ENCODE results near the gene EME2. TPM values are rescaled to one million over a fixed set of nuclear protein-coding genes. Genes with fewer than 3 reads are reported as not detected.
"Not testable (repeated sequence)": the region's sequence is repeated elsewhere in the genome, so short reads cannot be mapped to it uniquely, and the experiment has no call there.

EME2 gene
- total RNA-seq, 3 donors from 2014 or later = 30.4 to 39.1 (median 35.7) TPM

DNA sequence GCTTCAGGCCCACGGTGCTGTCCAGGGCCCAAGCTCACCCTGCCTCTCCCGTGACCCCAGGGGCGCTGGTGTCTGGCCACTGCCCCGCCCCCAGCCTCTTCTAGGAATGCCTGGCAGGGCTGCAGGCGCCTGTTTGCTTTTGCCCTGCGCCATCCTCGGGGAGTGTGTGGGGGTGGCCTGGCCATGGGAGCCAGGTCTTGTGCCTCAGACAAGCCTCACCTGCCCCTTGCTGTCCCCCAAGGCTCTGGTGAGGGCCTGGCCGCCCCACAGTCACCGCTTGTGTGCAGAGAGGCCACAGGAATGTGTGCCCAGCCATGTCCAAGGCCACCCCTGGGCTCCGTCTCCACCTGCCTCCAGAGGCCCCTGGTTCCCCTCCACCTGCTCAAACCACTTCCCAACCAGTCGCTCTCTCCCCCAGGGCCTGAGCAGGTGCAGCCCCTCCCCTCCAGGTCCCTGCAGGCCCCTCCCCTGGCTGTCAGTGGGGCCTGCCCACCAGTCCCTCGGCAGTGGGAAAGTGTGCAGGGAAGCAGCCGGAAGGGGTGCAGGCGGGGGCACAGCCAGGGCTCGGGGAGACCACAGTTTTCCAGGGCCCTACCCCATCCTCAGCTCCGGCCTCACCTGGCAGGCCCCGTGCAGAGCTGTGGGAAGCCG lies 21.7 kb downstream of the EME2 start:
- H3K36me3 Mint-ChIP-seq (ENCODE audit: insufficient read depth) = no peaks in the 10 kb centered on the region

DNA sequence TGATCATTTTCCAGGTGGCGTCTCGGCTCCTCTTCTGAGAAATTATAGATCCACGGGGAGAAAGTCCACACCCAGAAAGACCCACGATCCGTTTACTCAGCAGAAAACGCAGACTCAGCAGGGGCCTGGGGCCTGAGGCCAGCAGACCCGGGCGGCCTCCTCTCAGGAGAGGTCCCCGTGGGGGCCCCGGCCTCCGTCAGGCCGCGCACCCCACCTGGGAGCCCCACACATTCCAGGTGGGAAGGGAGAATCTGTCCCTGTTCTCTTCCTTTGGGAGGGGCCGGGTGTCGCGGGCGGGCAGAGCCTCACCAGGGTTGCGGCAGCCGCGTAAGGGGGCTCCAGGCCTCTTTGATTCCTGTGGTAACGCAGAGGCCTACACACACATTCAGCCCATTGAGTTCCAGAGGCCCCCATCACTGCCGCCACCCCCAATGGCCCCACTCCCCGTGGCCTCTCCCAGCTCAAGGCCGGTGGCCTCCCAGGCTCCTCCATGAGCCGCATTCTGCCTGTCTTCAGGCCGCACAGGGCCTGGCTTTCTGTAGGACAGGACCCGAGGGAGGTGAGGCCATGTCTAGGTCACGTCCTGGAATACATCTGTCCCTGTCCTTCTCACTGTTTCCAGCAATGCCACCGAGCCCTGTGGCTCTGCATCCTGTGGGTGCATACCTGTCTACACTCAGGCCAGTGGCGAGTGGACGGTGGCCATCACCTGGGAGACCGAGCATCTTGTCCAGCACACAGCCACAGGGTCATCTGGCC lies 22.5 kb downstream of the EME2 start:
- no peaks in the 10 kb centered on the region for H3K4me1 Mint-ChIP-seq (ENCODE audit: low read depth)
- no peak overlapping the region for H3K4me3 Mint-ChIP-seq
- ATAC-seq = no peak
- H3K27me3 Mint-ChIP-seq (ENCODE audit: low read depth) = no peaks in the 10 kb centered on the region
- no peaks in the 10 kb centered on the region for H3K36me3 Mint-ChIP-seq (ENCODE audit: insufficient read depth)
- H3K9me3 Mint-ChIP-seq = peaks cover 4% of the 10 kb centered on the region
- no peak for DNase-seq

More for the DNA sequence above, 21.7 kb downstream of the EME2 start:
- Mint-ChIP-seq H3K4me1 (ENCODE audit: low read depth) (no peaks in the 10 kb centered on the region), H3K9me3 (peaks cover 4% of the 10 kb centered on the region), H3K27me3 (ENCODE audit: low read depth) (no peaks in the 10 kb centered on the region), H3K4me3 (no peak overlapping the region)
- no peak for ATAC-seq
- DNase-seq = no peak

DNA sequence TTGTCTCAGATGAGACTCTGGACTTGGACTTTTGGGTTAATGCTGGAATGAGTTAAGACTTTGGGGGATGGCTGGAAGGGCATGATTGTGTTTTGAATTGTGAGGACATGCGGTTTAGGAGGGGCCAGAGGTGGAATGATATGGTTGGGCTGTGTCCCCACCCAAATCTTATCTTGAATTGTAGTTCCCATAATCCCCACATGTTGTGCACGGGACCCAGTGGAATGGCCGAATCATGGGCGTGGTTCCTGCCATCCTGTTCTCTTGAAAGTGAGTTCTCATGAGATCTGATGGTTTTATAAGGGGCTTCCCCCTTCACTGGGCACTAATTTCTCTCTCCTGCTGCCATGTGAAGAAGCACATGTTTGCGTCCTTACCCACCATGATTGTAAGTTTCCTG lies 26.7 kb downstream of the EME2 start:
- H3K4me1 Mint-ChIP-seq (ENCODE audit: low read depth); DNase-seq; ATAC-seq; H3K36me3 Mint-ChIP-seq (ENCODE audit: insufficient read depth); H3K4me3 Mint-ChIP-seq; H3K9me3 Mint-ChIP-seq; H3K27me3 Mint-ChIP-seq (ENCODE audit: low read depth): not testable (repeated sequence)

DNA sequence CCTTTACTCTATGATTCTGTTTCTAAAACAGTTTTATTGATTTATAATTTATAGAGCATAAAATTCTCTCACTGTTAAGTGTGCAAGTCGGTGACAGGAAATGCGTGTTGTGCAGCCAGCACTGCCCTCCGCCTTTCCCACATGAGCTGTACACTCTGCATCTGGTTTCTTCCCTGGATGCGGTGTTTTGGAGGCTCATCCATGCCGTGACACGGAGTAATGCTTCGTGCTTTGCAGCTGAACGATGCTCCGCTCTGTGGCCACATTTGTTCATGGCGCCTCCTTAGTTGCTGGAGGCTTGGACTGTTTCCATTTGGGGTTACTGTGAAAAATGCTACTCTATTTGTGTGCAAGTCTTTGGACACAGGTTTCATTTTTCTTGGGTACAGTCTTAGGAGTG lies 28.1 kb downstream of the EME2 start:
- H3K27me3 Mint-ChIP-seq (ENCODE audit: low read depth) = no peaks in the 10 kb centered on the region
- no peak overlapping the region for H3K4me3 Mint-ChIP-seq
- DNase-seq (no peak), ATAC-seq (no peak)
- H3K4me1 Mint-ChIP-seq (ENCODE audit: low read depth) = no peaks in the 10 kb centered on the region
- no peaks in the 10 kb centered on the region for H3K36me3 Mint-ChIP-seq (ENCODE audit: insufficient read depth)
- H3K9me3 Mint-ChIP-seq = peaks cover 4% of the 10 kb centered on the region

DNA sequence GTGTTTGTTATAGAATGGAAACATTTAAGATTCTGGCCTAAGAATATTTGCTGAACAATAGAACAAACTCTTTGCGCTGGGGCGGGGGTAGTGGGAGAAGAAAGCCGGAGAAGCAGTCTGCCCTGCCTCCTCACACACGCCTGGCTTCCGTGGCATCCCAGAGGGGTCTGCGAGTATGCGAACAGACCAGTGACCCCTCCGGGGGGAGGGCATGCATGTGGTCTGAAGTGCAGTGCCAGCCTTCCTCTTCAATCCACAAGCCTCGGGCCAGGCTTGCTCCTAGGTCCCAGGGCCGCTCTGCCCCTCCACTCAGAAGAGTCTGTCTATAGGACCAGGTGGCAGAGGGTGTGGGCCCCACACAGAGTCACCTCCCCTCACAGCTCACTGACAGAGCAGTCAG lies 35.0 kb downstream of the EME2 start:
- DNase-seq = no peak
- Mint-ChIP-seq H3K4me1 (ENCODE audit: low read depth) (peaks cover 2% of the 10 kb centered on the region), H3K36me3 (ENCODE audit: insufficient read depth) (peaks cover 9% of the 10 kb centered on the region), H3K9me3 (no peaks in the 10 kb centered on the region), H3K4me3 (no peak overlapping the region), H3K27me3 (ENCODE audit: low read depth) (no peaks in the 10 kb centered on the region)
- no peak for ATAC-seq

DNA sequence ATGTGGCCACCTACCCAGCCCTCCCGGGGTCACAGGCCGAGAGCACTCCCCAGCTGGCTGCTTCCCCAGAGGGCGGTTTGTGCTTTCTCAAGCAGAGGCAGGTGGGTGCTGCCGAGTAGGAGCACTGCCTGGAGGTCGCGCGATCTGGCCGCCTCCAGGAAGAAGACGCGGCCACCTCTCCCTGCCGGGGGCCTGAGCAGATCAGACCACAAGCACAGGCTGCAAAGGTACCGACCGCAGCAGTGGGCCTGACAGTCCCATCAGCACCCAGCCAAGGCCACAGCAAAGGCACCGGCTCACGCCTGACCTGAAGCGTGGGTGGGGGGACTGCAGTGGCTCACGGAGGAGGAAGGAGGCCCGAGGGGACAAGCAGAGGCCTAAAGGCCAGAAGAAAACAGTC lies 36.1 kb downstream of the EME2 start:
- H3K9me3 Mint-ChIP-seq = no peaks in the 10 kb centered on the region
- H3K27me3 Mint-ChIP-seq (ENCODE audit: low read depth) = no peaks in the 10 kb centered on the region
- no peak for ATAC-seq
- peaks cover 7% of the 10 kb centered on the region for H3K4me1 Mint-ChIP-seq (ENCODE audit: low read depth)
- no peak overlapping the region for H3K4me3 Mint-ChIP-seq
- peaks cover 11% of the 10 kb centered on the region for H3K36me3 Mint-ChIP-seq (ENCODE audit: insufficient read depth)
- no peak for DNase-seq

DNA sequence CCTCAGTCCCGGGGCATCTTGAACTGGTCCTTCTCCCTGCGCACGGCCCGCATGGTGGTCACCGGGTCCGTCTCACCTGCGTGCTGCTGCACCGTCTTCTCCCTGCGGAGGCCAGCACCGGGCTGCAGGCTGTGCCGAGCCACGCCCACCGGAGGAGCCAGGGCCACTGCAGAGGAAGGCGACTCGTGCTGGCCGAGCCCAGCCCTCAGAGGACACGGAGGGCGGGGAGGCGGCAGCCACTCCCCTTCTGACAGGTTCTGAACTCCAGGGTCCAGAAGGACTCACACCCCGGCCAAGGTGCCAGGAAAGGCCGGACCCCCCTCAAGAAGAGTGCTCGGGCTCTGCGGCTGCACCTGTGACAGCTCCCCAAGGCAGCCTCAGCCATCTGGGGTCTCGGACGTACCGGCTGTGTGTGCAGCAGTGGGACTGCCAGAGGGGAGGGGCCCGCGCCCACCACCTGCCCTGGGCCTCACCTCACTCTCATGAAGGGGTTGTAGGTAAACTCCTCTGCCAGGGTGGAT lies 36.7 kb downstream of the EME2 start:
- H3K4me1 Mint-ChIP-seq (ENCODE audit: low read depth) = peaks cover 7% of the 10 kb centered on the region
- ATAC-seq (no peak), DNase-seq (no peak)
- no peak overlapping the region for H3K4me3 Mint-ChIP-seq
- no peaks in the 10 kb centered on the region for H3K27me3 Mint-ChIP-seq (ENCODE audit: low read depth)
- H3K36me3 Mint-ChIP-seq (ENCODE audit: insufficient read depth) = peaks cover 11% of the 10 kb centered on the region
- no peaks in the 10 kb centered on the region for H3K9me3 Mint-ChIP-seq

DNA sequence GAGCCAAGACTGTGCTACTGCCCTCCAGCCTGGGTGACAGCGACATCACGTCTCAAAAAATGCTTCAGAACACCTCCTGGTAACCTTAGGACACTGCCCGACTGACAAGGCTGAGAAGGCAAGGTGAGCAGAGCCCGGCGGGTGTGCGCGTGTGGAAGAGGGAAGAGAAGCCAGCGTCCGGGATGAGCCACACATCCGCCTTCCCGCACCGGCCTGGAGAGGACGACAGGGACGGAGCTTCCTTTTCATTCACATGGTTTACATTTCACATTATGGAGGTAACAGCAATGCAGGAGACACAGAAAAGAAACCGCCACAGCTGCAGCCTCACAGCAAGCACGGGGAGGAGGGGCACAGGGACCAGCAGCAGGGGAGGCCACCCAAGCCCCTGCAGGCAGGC lies 37.5 kb downstream of the EME2 start:
- DNase-seq = no peak
- ATAC-seq = no peak
- H3K4me3 Mint-ChIP-seq = no peak overlapping the region
- H3K9me3 Mint-ChIP-seq = no peaks in the 10 kb centered on the region
- no peaks in the 10 kb centered on the region for H3K27me3 Mint-ChIP-seq (ENCODE audit: low read depth)
- H3K36me3 Mint-ChIP-seq (ENCODE audit: insufficient read depth) = peaks cover 14% of the 10 kb centered on the region
- H3K4me1 Mint-ChIP-seq (ENCODE audit: low read depth) = peaks cover 7% of the 10 kb centered on the region

DNA sequence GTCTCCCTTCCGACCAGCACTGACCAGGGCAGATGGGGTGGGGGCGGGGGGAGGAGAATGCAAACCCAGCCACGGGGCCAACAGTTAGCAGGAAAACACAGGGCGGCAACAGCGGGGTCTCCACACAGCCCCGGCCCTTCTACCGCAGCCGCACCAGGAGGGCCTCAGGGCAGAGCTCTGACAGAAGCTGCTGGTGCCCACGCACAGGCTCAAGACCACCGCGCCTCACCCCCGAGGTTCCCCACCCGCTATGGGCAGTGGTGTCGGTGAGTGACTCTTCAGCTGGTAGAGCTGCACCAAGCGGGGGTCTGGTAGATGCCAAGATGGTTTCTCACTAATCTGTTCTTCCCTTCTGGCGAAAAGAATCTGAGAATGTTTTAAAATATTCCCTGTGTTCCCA lies 37.9 kb downstream of the EME2 start:
- H3K4me3 Mint-ChIP-seq = no peak overlapping the region
- H3K36me3 Mint-ChIP-seq (ENCODE audit: insufficient read depth) = peaks cover 18% of the 10 kb centered on the region
- DNase-seq (no peak), ATAC-seq (no peak)
- no peaks in the 10 kb centered on the region for H3K27me3 Mint-ChIP-seq (ENCODE audit: low read depth)
- no peaks in the 10 kb centered on the region for H3K9me3 Mint-ChIP-seq
- peaks cover 7% of the 10 kb centered on the region for H3K4me1 Mint-ChIP-seq (ENCODE audit: low read depth)

DNA sequence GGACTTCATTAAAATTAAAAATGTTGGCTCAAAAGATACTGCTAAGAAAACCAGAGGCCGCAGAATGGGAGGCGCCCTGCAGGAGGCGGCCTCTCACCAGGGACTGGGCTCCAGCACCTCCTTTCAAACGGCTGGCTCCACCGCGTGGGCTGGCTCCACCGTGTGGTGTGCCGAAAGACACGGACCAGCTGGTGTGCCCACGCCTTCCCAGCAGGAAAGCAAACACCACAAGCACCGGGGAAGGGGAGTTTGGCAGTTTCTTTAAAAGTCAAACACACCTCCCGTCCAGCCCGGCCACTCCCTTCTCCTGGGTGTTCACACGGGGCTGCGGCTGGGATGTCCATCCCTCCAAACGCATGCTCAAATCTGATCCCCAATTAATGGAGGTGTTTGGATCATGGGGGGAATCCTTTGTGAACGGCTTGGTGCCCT lies 40.1 kb downstream of the EME2 start:
- no peaks in the 10 kb centered on the region for H3K9me3 Mint-ChIP-seq
- H3K36me3 Mint-ChIP-seq (ENCODE audit: insufficient read depth) = peaks cover 12% of the 10 kb centered on the region
- peaks cover 7% of the 10 kb centered on the region for H3K4me1 Mint-ChIP-seq (ENCODE audit: low read depth)
- ATAC-seq (peak; percentile 61 to 82), DNase-seq (peak; percentile 48)
- no peak overlapping the region for H3K4me3 Mint-ChIP-seq
- H3K27me3 Mint-ChIP-seq (ENCODE audit: low read depth) = no peaks in the 10 kb centered on the region

DNA sequence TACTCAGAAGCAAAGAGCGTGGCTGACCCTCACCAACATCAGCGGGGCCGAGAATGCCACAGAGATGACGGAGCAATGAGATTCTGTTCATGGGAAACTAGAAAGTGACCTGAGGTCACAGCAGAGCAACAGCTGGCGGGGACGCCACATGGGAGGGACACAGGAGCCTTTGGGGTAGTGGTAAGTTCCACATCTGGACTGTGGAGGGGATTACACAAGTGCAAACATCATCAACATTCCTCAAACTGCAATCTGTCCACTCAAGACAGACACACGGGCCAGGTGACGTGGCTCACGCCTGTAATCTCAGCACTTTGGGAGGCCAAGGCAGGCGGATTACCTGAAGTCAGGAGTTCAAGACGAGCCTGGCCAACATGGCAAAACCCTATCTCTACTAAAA lies 42.9 kb downstream of the EME2 start:
- no peak overlapping the region for H3K4me3 Mint-ChIP-seq
- no peaks in the 10 kb centered on the region for H3K9me3 Mint-ChIP-seq
- ATAC-seq (no peak), DNase-seq (no peak)
- H3K36me3 Mint-ChIP-seq (ENCODE audit: insufficient read depth) = peaks cover 11% of the 10 kb centered on the region
- peaks cover 7% of the 10 kb centered on the region for H3K4me1 Mint-ChIP-seq (ENCODE audit: low read depth)
- H3K27me3 Mint-ChIP-seq (ENCODE audit: low read depth) = no peaks in the 10 kb centered on the region

DNA sequence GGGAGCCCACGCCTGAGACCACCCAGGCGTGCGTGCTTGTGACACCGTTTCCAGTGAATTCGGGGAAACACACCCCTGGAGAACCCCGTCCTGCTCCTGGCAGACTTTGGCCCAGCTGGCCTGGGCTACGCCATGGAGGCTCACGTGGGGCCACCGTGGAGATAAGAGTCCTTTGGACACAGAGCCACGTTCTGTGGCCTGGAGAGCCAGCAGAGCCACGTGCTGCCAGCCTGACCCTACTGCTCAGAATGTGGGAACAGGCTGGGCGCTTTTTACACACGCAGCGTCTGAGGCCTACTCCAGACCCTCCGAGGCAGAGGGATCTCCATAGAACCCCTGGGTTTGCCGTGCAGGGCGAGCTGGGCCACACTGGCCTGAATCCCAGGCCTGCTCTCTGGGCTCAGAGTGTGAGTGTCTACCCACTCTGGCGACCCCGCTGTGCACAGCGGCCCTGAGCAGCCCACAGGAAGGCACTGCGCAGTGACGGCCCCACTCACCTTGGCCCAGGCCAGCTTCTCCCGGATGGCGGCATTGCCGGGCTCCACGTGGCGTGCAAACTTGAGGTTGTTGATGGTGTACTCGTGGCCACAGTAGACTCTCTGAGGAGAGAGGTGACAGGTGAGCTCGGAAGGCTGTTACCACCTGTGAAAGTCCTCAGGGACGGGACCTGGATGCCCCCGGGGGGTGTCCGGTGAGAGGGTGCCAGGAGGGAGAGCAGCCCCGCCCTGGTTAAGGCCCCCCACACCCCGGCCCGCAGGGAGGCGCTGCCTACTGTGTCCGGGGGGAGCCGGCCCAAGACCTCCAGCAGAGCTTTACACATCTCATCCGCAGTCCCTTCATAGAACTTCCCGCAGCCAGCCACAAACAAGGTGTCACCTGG lies 44.0 kb downstream of the EME2 start:
- ATAC-seq (no peak), DNase-seq (no peak)
- H3K4me1 Mint-ChIP-seq (ENCODE audit: low read depth) = peaks cover 7% of the 10 kb centered on the region
- peaks cover 11% of the 10 kb centered on the region for H3K36me3 Mint-ChIP-seq (ENCODE audit: insufficient read depth)
- H3K9me3 Mint-ChIP-seq = no peaks in the 10 kb centered on the region
- H3K4me3 Mint-ChIP-seq = no peak overlapping the region
- H3K27me3 Mint-ChIP-seq (ENCODE audit: low read depth) = no peaks in the 10 kb centered on the region

DNA sequence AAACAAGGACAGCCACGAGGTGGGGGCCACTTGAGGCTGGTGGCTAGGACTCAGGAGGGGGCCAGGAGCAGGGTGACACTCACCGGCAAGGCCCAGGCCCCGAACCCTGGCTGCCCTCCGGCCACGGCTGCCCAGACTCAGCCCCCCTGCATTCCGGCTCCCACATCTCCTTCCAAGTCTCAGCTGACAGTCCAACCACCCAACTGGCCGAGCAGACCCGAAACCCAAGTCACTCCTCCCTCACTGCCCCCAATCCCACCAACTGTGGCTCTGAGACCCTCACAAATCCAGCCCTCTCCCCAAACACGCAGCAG lies 44.6 kb downstream of the EME2 start:
- Mint-ChIP-seq H3K27me3 (ENCODE audit: low read depth) (no peaks in the 10 kb centered on the region), H3K4me3 (no peak overlapping the region), H3K4me1 (ENCODE audit: low read depth) (peaks cover 7% of the 10 kb centered on the region), H3K36me3 (ENCODE audit: insufficient read depth) (peaks cover 11% of the 10 kb centered on the region), H3K9me3 (no peaks in the 10 kb centered on the region)
- no peak for DNase-seq
- no peak for ATAC-seq

DNA sequence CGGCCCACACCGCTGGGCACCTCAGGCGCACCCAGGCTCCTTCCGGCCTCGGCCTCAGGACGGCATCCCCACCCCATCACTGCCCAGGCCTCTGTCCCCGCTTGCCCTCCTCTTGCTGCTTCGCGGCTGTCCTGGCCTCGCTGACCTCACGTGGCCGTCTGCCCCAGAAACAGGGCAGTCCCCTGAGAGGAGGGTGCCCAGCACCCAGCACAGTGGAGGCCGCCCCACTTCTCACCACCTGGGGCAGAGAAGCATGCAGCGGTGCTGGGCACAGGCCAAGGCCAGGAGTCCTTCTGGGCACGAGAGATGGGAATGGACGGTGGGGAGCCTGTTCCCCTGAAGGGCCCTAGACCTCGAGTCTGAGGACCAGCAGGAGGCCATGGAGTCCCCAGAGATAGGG lies 45.1 kb downstream of the EME2 start:
- DNase-seq = no peak
- Mint-ChIP-seq H3K9me3 (no peaks in the 10 kb centered on the region), H3K4me3 (no peak overlapping the region), H3K4me1 (ENCODE audit: low read depth) (peaks cover 5% of the 10 kb centered on the region), H3K36me3 (ENCODE audit: insufficient read depth) (peaks cover 11% of the 10 kb centered on the region), H3K27me3 (ENCODE audit: low read depth) (no peaks in the 10 kb centered on the region)
- ATAC-seq = no peak
